Mucosa of rectum (tissue), 2 donors: ENCODE measurements around the gene TRPC1.

Experiments
- H3K27ac ChIP-seq, 2 donors: one replicate each; pipeline ENCODE4 v1.7.0; 2013; ENCODE audit warnings: inconsistent platforms in 2 of 2, low read depth in 2 of 2, low read length in 2 of 2
- H3K27me3 ChIP-seq, 2 donors: one replicate each; pipeline ENCODE4 v1.7.0; 2013; ENCODE audit warnings: low read length in 2 of 2; ENCODE audit not compliant: control insufficient read depth in 2 of 2, insufficient read depth in 2 of 2
- H3K36me3 ChIP-seq, 2 donors: one replicate each; pipeline ENCODE4 v1.7.0; 2013; ENCODE audit warnings: low read length in 2 of 2; ENCODE audit not compliant: control insufficient read depth in 2 of 2, insufficient read depth in 2 of 2
- H3K4me1 ChIP-seq, 2 donors: one replicate each; pipeline ENCODE4 v1.7.0; 2013; ENCODE audit warnings: low read length in 2 of 2, mild to moderate bottlenecking in 1 of 2; ENCODE audit not compliant: control insufficient read depth in 2 of 2, insufficient read depth in 2 of 2
- H3K4me3 ChIP-seq, 2 donors: one replicate each; pipeline ENCODE4 v1.7.0; 2013; ENCODE audit warnings: low read length in 2 of 2
- H3K9ac ChIP-seq, 2 donors: one replicate each; pipeline ENCODE4 v1.7.0; 2013; ENCODE audit warnings: low read length in 2 of 2, low read depth in 1 of 2, mild to moderate bottlenecking in 1 of 2
- H3K9me3 ChIP-seq, 2 donors: one replicate each; pipeline ENCODE4 v1.7.0; 2013; ENCODE audit warnings: low read length in 2 of 2; ENCODE audit not compliant: control insufficient read depth in 2 of 2
- donor health status: healthy.
- donor health status: Normal muscosa, but diverticular disease.

Gene TRPC1

GRCh38 chr3:142794508-142794907 is 70.7 kb downstream of the TRPC1 start:
- Histone ChIP-seq H3K4me1 (no peaks in the 10 kb centered on the region), H3K4me3 (no peak overlapping the region), H3K9me3 (no peaks in the 10 kb centered on the region), H3K9ac (no peak overlapping the region), H3K36me3 (no peaks in the 10 kb centered on the region), H3K27me3 (no peaks in the 10 kb centered on the region), H3K27ac (no peak overlapping the region)

GRCh38 chr3:142795332-142795731 is 71.5 kb downstream of the TRPC1 start:
- Histone ChIP-seq H3K4me1 (no peaks in the 10 kb centered on the region), H3K9ac (no peak overlapping the region), H3K36me3 (no peaks in the 10 kb centered on the region), H3K27me3 (no peaks in the 10 kb centered on the region), H3K27ac (no peak overlapping the region), H3K9me3 (no peaks in the 10 kb centered on the region), H3K4me3 (no peak overlapping the region)

GRCh38 chr3:142796823-142797222 is 73.0 kb downstream of the TRPC1 start:
- H3K4me3 ChIP-seq: no peak overlapping the region
- no peak overlapping the region for H3K27ac ChIP-seq
- no peaks in the 10 kb centered on the region for H3K36me3 ChIP-seq
- H3K9me3 ChIP-seq: no peaks in the 10 kb centered on the region
- H3K27me3 ChIP-seq: no peaks in the 10 kb centered on the region
- no peak overlapping the region for H3K9ac ChIP-seq
- no peaks in the 10 kb centered on the region for H3K4me1 ChIP-seq

GRCh38 chr3:142801746-142802145 is 77.9 kb downstream of the TRPC1 start:
- Histone ChIP-seq H3K27me3 (no peaks in the 10 kb centered on the region), H3K4me1 (no peaks in the 10 kb centered on the region), H3K4me3 (no peak overlapping the region), H3K9ac (no peak overlapping the region), H3K36me3 (no peaks in the 10 kb centered on the region), H3K27ac (no peak overlapping the region), H3K9me3 (no peaks in the 10 kb centered on the region)

- Histone ChIP-seq H3K4me1 (no peaks in the 10 kb centered on the region), H3K9me3 (no peaks in the 10 kb centered on the region), H3K36me3 (no peaks in the 10 kb centered on the region), H3K4me3 (no peak overlapping the region), H3K27ac (no peak overlapping the region), H3K9ac (no peak overlapping the region), H3K27me3 (no peaks in the 10 kb centered on the region)
These were observed 79.1 kb downstream of the TRPC1 start for GRCh38 chr3:142802891-142803290.

- no peaks in the 10 kb centered on the region for H3K27me3 ChIP-seq
- H3K27ac ChIP-seq: no peak overlapping the region
- no peaks in the 10 kb centered on the region for H3K36me3 ChIP-seq
- H3K4me1 ChIP-seq: no peaks in the 10 kb centered on the region
- no peak overlapping the region for H3K4me3 ChIP-seq
- H3K9ac ChIP-seq: no peak overlapping the region
- no peaks in the 10 kb centered on the region for H3K9me3 ChIP-seq
These were observed 84.5 kb downstream of the TRPC1 start for GRCh38 chr3:142808103-142808917.

GRCh38 chr3:142809259-142809658 is 85.4 kb downstream of the TRPC1 start:
- Histone ChIP-seq H3K4me3 (no peak overlapping the region), H3K27ac (no peak overlapping the region), H3K4me1 (no peaks in the 10 kb centered on the region), H3K9ac (no peak overlapping the region), H3K27me3 (no peaks in the 10 kb centered on the region), H3K9me3 (no peaks in the 10 kb centered on the region), H3K36me3 (no peaks in the 10 kb centered on the region)

GRCh38 chr3:142815803-142816202 is 92.0 kb downstream of the TRPC1 start:
- no peak overlapping the region for H3K27ac ChIP-seq
- no peaks in the 10 kb centered on the region for H3K9me3 ChIP-seq
- no peaks in the 10 kb centered on the region for H3K4me1 ChIP-seq
- no peak overlapping the region for H3K9ac ChIP-seq
- H3K4me3 ChIP-seq: no peak overlapping the region
- H3K27me3 ChIP-seq: no peaks in the 10 kb centered on the region
- no peaks in the 10 kb centered on the region for H3K36me3 ChIP-seq

- H3K36me3 ChIP-seq: no peaks in the 10 kb centered on the region
- H3K27me3 ChIP-seq: no peaks in the 10 kb centered on the region
- H3K9ac ChIP-seq: no peak overlapping the region
- no peaks in the 10 kb centered on the region for H3K9me3 ChIP-seq
- H3K27ac ChIP-seq: no peak overlapping the region
- H3K4me3 ChIP-seq: no peak overlapping the region
- H3K4me1 ChIP-seq: no peaks in the 10 kb centered on the region
These were observed 93.5 kb downstream of the TRPC1 start for GRCh38 chr3:142817356-142817755.

GRCh38 chr3:142817897-142818296 is 94.1 kb downstream of the TRPC1 start:
- Histone ChIP-seq H3K27me3 (no peaks in the 10 kb centered on the region), H3K36me3 (no peaks in the 10 kb centered on the region), H3K9me3 (no peaks in the 10 kb centered on the region), H3K4me3 (no peak overlapping the region), H3K27ac (no peak overlapping the region), H3K9ac (no peak overlapping the region), H3K4me1 (no peaks in the 10 kb centered on the region)
